RWPE2 (cell line): ENCODE results near the gene ASIC2.

Experiments
- ATAC-seq: fragments of 200-7000 bp; cut with Tn5 transposase; 3 replicates; pipeline ENCODE4 v1.9.1; 2021; ENCODE audit warnings: low read depth
- DNase-seq: peaks from one replicate; pipeline ENCODE4 v3.0.0-alpha.2; 2020; ENCODE audit warnings: low spot score
- H3K27ac ChIP-seq: fragments of 450-650 bp; 2 replicates; pipeline ENCODE4 v1.5.1; 2017; ENCODE audit warnings: mild to moderate bottlenecking; ENCODE audit not compliant: poor library complexity, severe bottlenecking
- H3K27me3 ChIP-seq: fragments of 250-450 bp; sonication (Bioruptor Pico); 2 replicates; pipeline ENCODE4 v1.5.1; 2021; ENCODE audit warnings: mild to moderate bottlenecking, moderate library complexity; ENCODE audit not compliant: insufficient read depth, poor library complexity, severe bottlenecking
- H3K36me3 ChIP-seq: fragments of 250-450 bp; sonication (Bioruptor Pico); 2 replicates; pipeline ENCODE4 v1.5.1; 2020; ENCODE audit warnings: low read depth, mild to moderate bottlenecking, moderate library complexity
- H3K4me1 ChIP-seq: fragments of 250-450 bp; sonication (Bioruptor Pico); 2 replicates; pipeline ENCODE4 v1.5.1; 2021; ENCODE audit warnings: mild to moderate bottlenecking, moderate library complexity; ENCODE audit not compliant: insufficient read depth, poor library complexity, severe bottlenecking
- H3K4me3 ChIP-seq: fragments of 250-450 bp; sonication (Bioruptor Pico); 2 replicates; pipeline ENCODE4 v1.5.1; 2021; ENCODE audit warnings: mild to moderate bottlenecking, moderate library complexity; ENCODE audit not compliant: severe bottlenecking
- H3K9me3 ChIP-seq: fragments of 250-450 bp; sonication (Bioruptor Pico); 2 replicates; pipeline ENCODE4 v1.5.1; 2021; ENCODE audit warnings: mild to moderate bottlenecking, moderate library complexity; ENCODE audit not compliant: severe bottlenecking
- CTCF ChIP-seq: fragments of 450-650 bp; IDR thresholded peaks from one replicate; pipeline ENCODE4 v1.5.1; 2017; ENCODE audit warnings: mild to moderate bottlenecking, moderate library complexity; ENCODE audit not compliant: poor library complexity, severe bottlenecking

ASIC2 gene

GRCh38 chr17:33334703-33335102, 41.6 kb upstream of the ASIC2 start:
- Histone ChIP-seq H3K4me1 (no peaks in the 10 kb centered on the region), H3K27me3 (peaks cover 10% of the 10 kb centered on the region), H3K27ac (no peak overlapping the region), H3K4me3 (no peak overlapping the region), H3K9me3 (no peaks in the 10 kb centered on the region), H3K36me3 (no peaks in the 10 kb centered on the region)
- DNase-seq (no peak), ATAC-seq (0 out of 3 replicates have a peak, but pooled peaks have one; percentile 29)
- no peak for TF ChIP-seq CTCF

GRCh38 chr17:33330877-33331276, 37.8 kb upstream of the ASIC2 start:
- H3K27me3 ChIP-seq, result no peaks in the 10 kb centered on the region
- no peaks in the 10 kb centered on the region for H3K9me3 ChIP-seq
- H3K4me3 ChIP-seq, result no peak overlapping the region
- ATAC-seq (0 out of 3 replicates have a peak, but pooled peaks have one; percentile 25), DNase-seq (no peak)
- H3K4me1 ChIP-seq, result no peaks in the 10 kb centered on the region
- peak; percentile 20 for TF ChIP-seq CTCF
- H3K36me3 ChIP-seq, result no peaks in the 10 kb centered on the region
- no peak overlapping the region for H3K27ac ChIP-seq

- H3K27me3 ChIP-seq, result no peaks in the 10 kb centered on the region
- no peaks in the 10 kb centered on the region for H3K9me3 ChIP-seq
These were observed 35.0 kb upstream of the ASIC2 start for GRCh38 chr17:33328129-33328528.

GRCh38 chr17:33324736-33325135, 31.6 kb upstream of the ASIC2 start:
- no peak overlapping the region for H3K4me3 ChIP-seq
- ATAC-seq (no peak), DNase-seq (no peak)
- no peaks in the 10 kb centered on the region for H3K36me3 ChIP-seq
- H3K4me1 ChIP-seq, result no peaks in the 10 kb centered on the region
- no peaks in the 10 kb centered on the region for H3K9me3 ChIP-seq
- TF ChIP-seq CTCF, result no peak
- H3K27me3 ChIP-seq, result no peaks in the 10 kb centered on the region
- H3K27ac ChIP-seq, result no peak overlapping the region

More at GRCh38 chr17:33328129-33328528, 35.0 kb upstream of the ASIC2 start:
- no peak for ATAC-seq
- Histone ChIP-seq H3K27ac (no peak overlapping the region), H3K4me3 (no peak overlapping the region), H3K36me3 (no peaks in the 10 kb centered on the region), H3K4me1 (no peaks in the 10 kb centered on the region)
- TF ChIP-seq CTCF, result no peak
- DNase-seq, result no peak

- Histone ChIP-seq H3K4me1 (no peaks in the 10 kb centered on the region), H3K9me3 (no peaks in the 10 kb centered on the region), H3K4me3 (no peak overlapping the region), H3K27me3 (no peaks in the 10 kb centered on the region), H3K27ac (no peak overlapping the region), H3K36me3 (no peaks in the 10 kb centered on the region)
- no peak for TF ChIP-seq CTCF
- DNase-seq (no peak), ATAC-seq (no peak)
These were observed 29.0 kb upstream of the ASIC2 start for GRCh38 chr17:33322063-33322462.
